Measurements from ENCODE around the gene FBP2. TPM values are rescaled to one million over a fixed set of nuclear protein-coding genes. Genes with fewer than 3 reads are reported as not detected.

The FBP2 gene
- total RNA-seq, 6 experiments from 2014 or later, result not detected

GRCh38 chr9:94576131-94576530 is 17.5 kb downstream of the FBP2 start:
- Histone ChIP-seq H3K27ac (no peak overlapping the region), H3K4me1 (peaks cover 0 to 17% (median 6%) of the 10 kb centered on the region in 4 donors), H3K9me3 (no peaks in the 10 kb centered on the region), H3K36me3 (no peaks in the 10 kb centered on the region), H3K4me3 (no peak overlapping the region), H3K27me3 (no peaks in the 10 kb centered on the region)
- intact Hi-C loops (cut with DNase I), result no loop called here
- ATAC-seq (no peak), DNase-seq (no peak)
- no peak for TF ChIP-seq POLR2A (IDR thresholded peaks at IDR 0.05)
- TF ChIP-seq CTCF (IDR thresholded peaks at IDR 0.05), result no peak
- WGBS (ENCODE audit: insufficient coverage, low coverage, low lambda C conversion rate, missing lambda C conversion rate), result 83% methylated on average over 2 of the region's 2 CpGs

GRCh38 chr9:94568972-94569712 is 24.5 kb downstream of the FBP2 start:
- H3K36me3 ChIP-seq, result no peaks in the 10 kb centered on the region
- H3K4me3 ChIP-seq, result no peak overlapping the region
- intact Hi-C loops (cut with DNase I), result no loop called here
- H3K27ac ChIP-seq, result no peak overlapping the region
- DNase-seq (no peak), ATAC-seq (no peak)
- H3K9me3 ChIP-seq, result no peaks in the 10 kb centered on the region
- over 99% methylated on average over 11 of the region's 17 CpGs for WGBS (ENCODE audit: insufficient coverage, low coverage, low lambda C conversion rate, missing lambda C conversion rate)
- no peaks in the 10 kb centered on the region for H3K27me3 ChIP-seq
- H3K4me1 ChIP-seq, result no peaks in the 10 kb centered on the region
- no peak for TF ChIP-seq POLR2A (IDR thresholded peaks at IDR 0.05)
- TF ChIP-seq CTCF (IDR thresholded peaks at IDR 0.05), result no peak

GRCh38 chr9:94568250-94568889 is 25.3 kb downstream of the FBP2 start:
- H3K4me1 ChIP-seq, result no peaks in the 10 kb centered on the region

GRCh38 chr9:94567271-94567670 is 26.4 kb downstream of the FBP2 start:
- TF ChIP-seq CTCF (IDR thresholded peaks at IDR 0.05) (no peak), POLR2A (IDR thresholded peaks at IDR 0.05) (no peak)
- no peak for DNase-seq
- Histone ChIP-seq H3K4me1 (no peaks in the 10 kb centered on the region), H3K36me3 (no peaks in the 10 kb centered on the region), H3K9me3 (no peaks in the 10 kb centered on the region), H3K27me3 (no peaks in the 10 kb centered on the region), H3K4me3 (no peak overlapping the region), H3K27ac (no peak overlapping the region)
- intact Hi-C loops (cut with DNase I), result no loop called here
- WGBS (ENCODE audit: insufficient coverage, low coverage, low lambda C conversion rate, missing lambda C conversion rate), result 71% methylated on average over 2 of the region's 2 CpGs
- no peak for ATAC-seq

More at GRCh38 chr9:94568250-94568889, 25.3 kb downstream of the FBP2 start:
- DNase-seq (no peak), ATAC-seq (no peak)
- Histone ChIP-seq H3K9me3 (no peaks in the 10 kb centered on the region), H3K36me3 (no peaks in the 10 kb centered on the region), H3K27ac (no peak overlapping the region), H3K4me3 (no peak overlapping the region), H3K27me3 (no peaks in the 10 kb centered on the region)
- no peak for TF ChIP-seq POLR2A (IDR thresholded peaks at IDR 0.05)
- TF ChIP-seq CTCF (IDR thresholded peaks at IDR 0.05), result no peak
- intact Hi-C loops (cut with DNase I), result no loop called here
- WGBS (ENCODE audit: insufficient coverage, low coverage, low lambda C conversion rate, missing lambda C conversion rate), result 76% methylated on average over 3 of the region's 3 CpGs

Measured in right lobe of liver (tissue), 6 donors.